SK-N-DZ (cell line): ENCODE measurements around the gene MARK4.

ENCODE experiments used
- DNase-seq: peaks from one replicate; pipeline ENCODE4 v3.0.0-alpha.2; 2015; ENCODE audit warnings: low spot score

MARK4 gene

GRCh38 chr19:45354241-45354842 lies 103.3 kb downstream of the MARK4 start:
- DNase-seq, result no peak
